ENCODE results near the gene GIPC2.

GRCh38 chr1:78155121-78155520 lies 109.4 kb downstream of the GIPC2 start:
- TF ChIP-seq CTCF (IDR thresholded peaks at IDR 0.05) (no peak), FOSB (CRISPR knock-in tag; IDR thresholded peaks at IDR 0.05) (no peak), MAZ (IDR thresholded peaks at IDR 0.05; ENCODE audit: borderline replicate concordance, low read depth, low read length) (no peak), USF2 (IDR thresholded peaks at IDR 0.05) (no peak), PBX3 (IDR thresholded peaks at IDR 0.05) (no peak), EHMT2 (IDR thresholded peaks at IDR 0.05; ENCODE audit: low read depth) (no peak)
